WTC11 (cell line): ENCODE measurements around the gene FARP2. TPM values are rescaled to one million over a fixed set of nuclear protein-coding genes. Genes with fewer than 3 reads are reported as not detected.
A peak's percentile ranks its signal among the peaks of the same experiment; 100 is the strongest.
"Not testable (repeated sequence)": the region's sequence is repeated elsewhere in the genome, so short reads cannot be mapped to it uniquely, and the experiment has no call there.

Source experiments
- ATAC-seq: fragments of 200-7000 bp; cut with Tn5 transposase; 2 replicates; pipeline ENCODE4 v1.10.0; 2021; ENCODE audit warnings: mild to moderate bottlenecking, moderate library complexity
- CTCF ChIA-PET: fragments of 300-600 bp; sonication (Branson Sonifier 250); formaldehyde crosslinking; loops from one replicate; lab custom pipeline; 2021; ENCODE audit warnings: antibody characterized with exemption; lab: Charles Lee
- POLR2A ChIA-PET: fragments of 350-600 bp; sonication (Branson Sonifier 250); formaldehyde crosslinking; loops from one replicate; lab custom pipeline; 2021; ENCODE audit warnings: antibody characterized with exemption; lab: Charles Lee
- DNase-seq: peaks from one replicate; pipeline ENCODE4 v3.0.0; 2021; ENCODE audit warnings: low spot score
- H3K27ac Mint-ChIP-seq: 2 replicates; pipeline ENCODE4 v1.8.0; 2021; ENCODE audit warnings: mixed read lengths
- H3K27me3 Mint-ChIP-seq: 2 replicates; pipeline ENCODE4 v1.8.0; 2021; ENCODE audit warnings: low read depth, mild to moderate bottlenecking, moderate library complexity, mixed read lengths
- H3K36me3 Mint-ChIP-seq: 2 replicates; pipeline ENCODE4 v1.8.0; 2021; ENCODE audit warnings: mixed read lengths
- H3K4me1 Mint-ChIP-seq: 2 replicates; pipeline ENCODE4 v1.8.0; 2022; ENCODE audit warnings: mixed read lengths
- H3K4me3 Mint-ChIP-seq: 2 replicates; pipeline ENCODE4 v1.8.0; 2021; ENCODE audit warnings: mild to moderate bottlenecking, moderate library complexity, mixed read lengths
- H3K9me3 Mint-ChIP-seq: 2 replicates; pipeline ENCODE4 v1.8.0; 2021; ENCODE audit warnings: mixed read lengths
- AR ChIP-seq: fragments of 250-450 bp; sonication (Bioruptor Pico); IDR thresholded peaks from 2 replicates; pipeline ENCODE4 v1.9.0; 2021; ENCODE audit warnings: mild to moderate bottlenecking
- CREB1 ChIP-seq: sonication (generic); formaldehyde crosslinking; IDR thresholded peaks from 2 replicates; pipeline ENCODE4 v1.8.0; 2023; ENCODE audit warnings: mild to moderate bottlenecking, missing genetic modification reagents
- E2F1 ChIP-seq: sonication (generic); formaldehyde crosslinking; IDR thresholded peaks from 2 replicates; pipeline ENCODE4 v1.8.0; 2022; ENCODE audit warnings: mild to moderate bottlenecking, missing genetic modification reagents
- ERG ChIP-seq: fragments of 250-450 bp; sonication (Bioruptor Pico); IDR thresholded peaks from 2 replicates; pipeline ENCODE4 v1.8.0; 2021; ENCODE audit warnings: mild to moderate bottlenecking
- FOXP1 ChIP-seq: sonication (generic); formaldehyde crosslinking; IDR thresholded peaks from 2 replicates; pipeline ENCODE4 v1.8.0; 2022; ENCODE audit warnings: missing genetic modification reagents, mild to moderate bottlenecking, moderate library complexity, borderline replicate concordance
- IRF2 ChIP-seq: sonication (generic); formaldehyde crosslinking; IDR thresholded peaks from 2 replicates; pipeline ENCODE4 v1.8.0; 2022; ENCODE audit warnings: low read depth, missing genetic modification reagents, borderline replicate concordance
- MAX ChIP-seq: sonication (generic); formaldehyde crosslinking; IDR thresholded peaks from 2 replicates; pipeline ENCODE4 v1.8.0; 2022; ENCODE audit warnings: mild to moderate bottlenecking, missing genetic modification reagents
- MXD4 ChIP-seq: fragments of 250-450 bp; sonication (Bioruptor Pico); IDR thresholded peaks from 2 replicates; pipeline ENCODE4 v1.8.0; 2021; ENCODE audit warnings: mild to moderate bottlenecking, moderate library complexity, borderline replicate concordance
- RELA ChIP-seq: sonication (generic); formaldehyde crosslinking; IDR thresholded peaks from 2 replicates; pipeline ENCODE4 v1.8.1; 2022; ENCODE audit warnings: missing genetic modification reagents, mild to moderate bottlenecking, borderline replicate concordance
- SP1 ChIP-seq: sonication (generic); formaldehyde crosslinking; conservative IDR thresholded peaks from 2 replicates; pipeline ENCODE4 v1.8.1; 2022; ENCODE audit warnings: missing genetic modification reagents
- TEAD4 ChIP-seq: sonication (generic); formaldehyde crosslinking; IDR thresholded peaks from 2 replicates; pipeline ENCODE4 v1.8.0; 2022; ENCODE audit warnings: mild to moderate bottlenecking, missing genetic modification reagents
- ZNF121 ChIP-seq: sonication (generic); formaldehyde crosslinking; IDR thresholded peaks from 2 replicates; pipeline ENCODE4 v1.8.0; 2023; ENCODE audit warnings: missing genetic modification reagents
- ZNF416 ChIP-seq: fragments of 250-450 bp; sonication (Bioruptor Pico); IDR thresholded peaks from 2 replicates; pipeline ENCODE4 v1.9.0; 2021; ENCODE audit warnings: mild to moderate bottlenecking, inconsistent platforms
- ZSCAN18 ChIP-seq: fragments of 250-450 bp; sonication (Bioruptor Pico); IDR thresholded peaks from 2 replicates; pipeline ENCODE4 v2.1.2; 2022; ENCODE audit warnings: mild to moderate bottlenecking, moderate library complexity
- total RNA-seq: library from RNA; stranded (reverse); gene quantifications from 3 replicates; pipeline ENCODE4 v1.2.3, GENCODE V29; 2021
- TF ChIP-seq, protein P1 (sequence below): sonication (generic); formaldehyde crosslinking; IDR thresholded peaks from 2 replicates; pipeline ENCODE4 v1.8.1; 2023; ENCODE audit warnings: mild to moderate bottlenecking, moderate library complexity, missing genetic modification reagents
- TF ChIP-seq, protein P2 (sequence below): sonication (generic); formaldehyde crosslinking; IDR thresholded peaks from 2 replicates; pipeline ENCODE4 v1.8.0; 2022; ENCODE audit warnings: mild to moderate bottlenecking, missing genetic modification reagents

FARP2 gene
- total RNA-seq, 1 experiment from 2014 or later, result 37.8 TPM

DNA sequence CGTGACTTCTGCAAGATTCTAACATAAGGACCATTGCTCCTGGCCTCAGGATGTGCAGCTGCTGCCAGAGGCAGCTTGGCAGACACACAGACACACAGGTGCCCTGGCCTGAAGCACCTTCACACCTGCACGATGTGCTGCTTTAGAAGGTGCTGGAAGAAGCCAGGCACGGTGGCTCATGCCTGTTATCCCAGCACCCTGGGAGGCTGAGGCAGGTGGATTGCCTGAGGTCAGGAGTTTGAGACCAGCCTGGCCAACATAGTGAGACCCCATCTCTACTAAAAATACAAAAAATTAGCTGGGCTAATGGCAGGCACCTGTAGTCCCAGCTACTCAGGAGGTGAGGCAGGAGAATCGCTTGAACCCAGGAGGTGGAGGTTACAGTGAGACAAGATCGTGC is 57.4 kb downstream of the FARP2 start:
- CTCF ChIA-PET, H3K27me3 Mint-ChIP-seq, H3K27ac Mint-ChIP-seq, H3K4me1 Mint-ChIP-seq, H3K4me3 Mint-ChIP-seq: not testable (repeated sequence)
- peak; percentile 85; the same call in 1 of the 2 replicates for TF ChIP-seq ZNF121 (CRISPR knock-in tag)
- TF ChIP-seq, all 79 proteins: peak for 1; not testable (repeated sequence) for 78
- POLR2A ChIA-PET, DNase-seq, ATAC-seq, H3K9me3 Mint-ChIP-seq: not testable (repeated sequence)
- peaks cover 29% of the 10 kb centered on the region for H3K36me3 Mint-ChIP-seq

GRCh38 chr2:241413929-241414580 is 58.0 kb downstream of the FARP2 start:
- DNase-seq (no peak), ATAC-seq (no peak)
- Mint-ChIP-seq H3K27ac (no peak overlapping the region), H3K4me1 (no peaks in the 10 kb centered on the region), H3K36me3 (peaks cover 29% of the 10 kb centered on the region), H3K27me3 (no peaks in the 10 kb centered on the region), H3K9me3 (no peaks in the 10 kb centered on the region), H3K4me3 (no peak overlapping the region)
- ChIA-PET POLR2A (no interaction called here), CTCF (no interaction called here)
- TF ChIP-seq IRF2 (CRISPR knock-in tag), result no peak

- POLR2A ChIA-PET, result no interaction called here
- Mint-ChIP-seq H3K27ac (no peak overlapping the region), H3K9me3 (no peaks in the 10 kb centered on the region), H3K4me3 (no peak overlapping the region), H3K27me3 (no peaks in the 10 kb centered on the region), H3K4me1 (no peaks in the 10 kb centered on the region), H3K36me3 (peaks cover 32% of the 10 kb centered on the region)
- DNase-seq (no peak), ATAC-seq (no peak)
- TF ChIP-seq, protein P1, sequence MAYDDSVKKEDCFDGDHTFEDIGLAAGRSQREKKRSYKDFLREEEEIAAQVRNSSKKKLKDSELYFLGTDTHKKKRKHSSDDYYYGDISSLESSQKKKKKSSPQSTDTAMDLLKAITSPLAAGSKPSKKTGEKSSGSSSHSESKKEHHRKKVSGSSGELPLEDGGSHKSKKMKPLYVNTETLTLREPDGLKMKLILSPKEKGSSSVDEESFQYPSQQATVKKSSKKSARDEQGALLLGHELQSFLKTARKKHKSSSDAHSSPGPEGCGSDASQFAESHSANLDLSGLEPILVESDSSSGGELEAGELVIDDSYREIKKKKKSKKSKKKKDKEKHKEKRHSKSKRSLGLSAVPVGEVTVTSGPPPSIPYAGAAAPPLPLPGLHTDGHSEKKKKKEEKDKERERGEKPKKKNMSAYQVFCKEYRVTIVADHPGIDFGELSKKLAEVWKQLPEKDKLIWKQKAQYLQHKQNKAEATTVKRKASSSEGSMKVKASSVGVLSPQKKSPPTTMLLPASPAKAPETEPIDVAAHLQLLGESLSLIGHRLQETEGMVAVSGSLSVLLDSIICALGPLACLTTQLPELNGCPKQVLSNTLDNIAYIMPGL, result no peak
- TF ChIP-seq AR (CRISPR knock-in tag) (no peak), MAX (CRISPR knock-in tag) (no peak), RELA (no peak), ZNF416 (CRISPR knock-in tag) (no peak), SP1 (CRISPR knock-in tag) (no peak), ERG (CRISPR knock-in tag) (no peak), CREB1 (no peak), FOXP1 (CRISPR knock-in tag) (no peak), ZSCAN18 (CRISPR knock-in tag) (no peak), TEAD4 (CRISPR knock-in tag) (no peak), MXD4 (CRISPR knock-in tag) (no peak), E2F1 (CRISPR knock-in tag) (no peak)
- TF ChIP-seq, protein P2, sequence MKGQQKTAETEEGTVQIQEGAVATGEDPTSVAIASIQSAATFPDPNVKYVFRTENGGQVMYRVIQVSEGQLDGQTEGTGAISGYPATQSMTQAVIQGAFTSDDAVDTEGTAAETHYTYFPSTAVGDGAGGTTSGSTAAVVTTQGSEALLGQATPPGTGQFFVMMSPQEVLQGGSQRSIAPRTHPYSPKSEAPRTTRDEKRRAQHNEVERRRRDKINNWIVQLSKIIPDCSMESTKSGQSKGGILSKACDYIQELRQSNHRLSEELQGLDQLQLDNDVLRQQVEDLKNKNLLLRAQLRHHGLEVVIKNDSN (CRISPR knock-in tag), result no peak
- CTCF ChIA-PET, result no interaction called here
Observed at GRCh38 chr2:241415196-241415595, 59.1 kb downstream of the FARP2 start.
